ENCODE results near the gene PIAS4. TPM values are rescaled to one million over a fixed set of nuclear protein-coding genes. Genes with fewer than 3 reads are reported as not detected.

PIAS4 gene
- total and polyA plus RNA-seq, 2 of the 13 experiments (the other 11 are each of a cell fraction or from before 2014, with no cell fraction given) = 9.0 to 20.1 TPM

GRCh38 chr19:3983936-3984583, 23.5 kb upstream of the PIAS4 start (continued):
- peak; percentile 73 for TF ChIP-seq ZNF687 (CRISPR knock-in tag; IDR thresholded peaks at IDR 0.05)
- TF ChIP-seq NFE2 (CRISPR knock-in tag; IDR thresholded peaks at IDR 0.05) = no peak
- TF ChIP-seq NBN (conservative IDR thresholded peaks at IDR 0.05) = no peak
- TF ChIP-seq ZC3H13 (CRISPR knock-in tag; IDR thresholded peaks at IDR 0.05) = 0 out of 2 replicates have a peak, but pooled peaks have one; percentile 66
- TF ChIP-seq SOX6 (IDR thresholded peaks at IDR 0.05) = no peak
- no peak for TF ChIP-seq SOX6 (CRISPR knock-in tag; IDR thresholded peaks at IDR 0.05)
- TF ChIP-seq ZC3H4 (CRISPR knock-in tag; IDR thresholded peaks at IDR 0.05; ENCODE audit: borderline replicate concordance) = no peak
- no peak for TF ChIP-seq ZMAT3 (CRISPR knock-in tag; conservative IDR thresholded peaks at IDR 0.05)
- no peak for TF ChIP-seq ELK4 (CRISPR knock-in tag; IDR thresholded peaks at IDR 0.05; ENCODE audit: borderline replicate concordance)
- no peak for TF ChIP-seq MAFG (CRISPR knock-in tag; IDR thresholded peaks at IDR 0.05)
- no peak for TF ChIP-seq ZNF121 (CRISPR knock-in tag; IDR thresholded peaks at IDR 0.05)
- peak; percentile 65; the same call in 1 of the 2 replicates for TF ChIP-seq MXD4 (CRISPR knock-in tag; IDR thresholded peaks at IDR 0.05)
- no peak for TF ChIP-seq E2F5 (CRISPR knock-in tag; conservative IDR thresholded peaks at IDR 0.05)
- TF ChIP-seq GLI4 (CRISPR knock-in tag; IDR thresholded peaks at IDR 0.05; ENCODE audit: borderline replicate concordance) = no peak
- TF ChIP-seq HMGA1 (CRISPR knock-in tag; conservative IDR thresholded peaks at IDR 0.05) = no peak
- TF ChIP-seq KLF16 (CRISPR knock-in tag; IDR thresholded peaks at IDR 0.05) = no peak
- TF ChIP-seq RBAK (CRISPR knock-in tag; IDR thresholded peaks at IDR 0.05) = no peak
- no peak for TF ChIP-seq ZBTB10 (CRISPR knock-in tag; IDR thresholded peaks at IDR 0.05; ENCODE audit: borderline replicate concordance)
- 0 out of 2 replicates have a peak, but pooled peaks have one; percentile 47 for TF ChIP-seq TMF1 (CRISPR knock-in tag; IDR thresholded peaks at IDR 0.05; ENCODE audit: low read depth)

Data from HepG2 (cell line).